ENCODE data around the gene TERT.

TERT gene

DNA sequence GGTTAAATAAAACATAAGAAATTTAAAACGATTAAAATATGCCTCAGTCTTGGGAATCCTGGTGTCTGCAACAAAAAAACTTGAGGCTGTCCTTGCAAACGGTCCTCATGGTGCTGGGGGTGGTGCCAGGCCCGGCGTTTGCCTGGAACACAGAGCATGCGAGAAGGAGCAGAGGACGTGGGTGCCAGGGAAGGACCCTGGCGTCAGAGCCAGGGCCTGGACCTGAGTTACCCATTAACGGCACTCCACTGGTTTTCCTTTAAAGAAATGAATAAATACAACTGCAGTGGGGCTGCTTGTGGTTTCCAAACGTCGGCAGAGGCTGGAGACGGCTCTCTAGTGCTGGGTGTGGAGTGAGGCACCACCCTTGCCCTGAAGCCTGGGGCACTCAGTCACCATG, 69.8 kb downstream of the TERT start, which contains the start of gene SLC6A18:
TSS of gene SLC6A18 (plus strand) at position 301 of the 400 bp plus-strand sequence. CDS start at position 398, 97 bp downstream.
- in situ Hi-C loops (cut with HindIII; ENCODE audit: low sequenced_read_pairs): no loop called here

DNA sequence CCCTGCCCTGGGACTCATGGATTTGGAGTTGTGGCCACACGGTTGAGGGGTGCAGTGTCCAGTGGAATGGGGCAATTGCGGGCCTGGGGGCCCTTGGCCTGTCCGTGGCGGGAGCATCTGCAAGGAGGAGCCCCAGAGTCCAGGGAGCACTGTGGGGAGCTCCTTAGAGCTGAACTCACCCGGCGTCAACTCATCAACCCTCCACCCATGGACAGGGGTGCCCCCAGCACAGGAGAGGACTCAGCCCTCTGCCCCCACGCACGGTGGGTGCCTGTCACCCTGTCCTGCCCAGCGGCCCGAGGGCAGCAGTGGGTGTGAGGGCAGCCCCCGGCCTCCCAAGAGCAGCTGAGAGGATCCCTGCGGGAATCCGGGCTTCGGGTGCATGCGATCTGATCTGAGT, 70.2 kb downstream of the TERT start:
- in situ Hi-C loops (cut with HindIII; ENCODE audit: low sequenced_read_pairs): loop anchor here (5.0 kb wide), 1 partner anchor 93 kb away; no protein-coding TSS in a partner anchor

DNA sequence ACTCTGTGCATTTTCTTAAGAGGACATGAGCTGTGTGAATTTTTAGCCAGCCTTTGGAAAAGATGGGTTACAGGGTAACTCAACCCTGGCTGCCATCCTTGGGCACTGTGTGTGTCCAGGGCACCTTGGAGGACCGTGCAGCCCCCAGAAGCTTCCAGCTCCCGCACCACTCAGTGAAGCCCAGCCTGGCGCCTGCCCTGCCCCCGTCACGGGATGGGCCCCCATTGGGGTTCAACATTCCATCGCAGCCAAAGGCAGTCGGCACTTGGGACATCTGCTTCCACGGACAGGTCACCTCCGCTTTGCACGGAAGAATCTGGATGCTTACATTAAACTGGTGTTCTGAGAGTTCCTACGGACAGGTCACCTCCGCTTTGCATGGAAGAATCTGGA, 71.6 kb downstream of the TERT start:
- in situ Hi-C loops (cut with HindIII; ENCODE audit: low sequenced_read_pairs): loop anchor here (5.0 kb wide), 1 partner anchor 94 kb away; no protein-coding TSS in a partner anchor

DNA sequence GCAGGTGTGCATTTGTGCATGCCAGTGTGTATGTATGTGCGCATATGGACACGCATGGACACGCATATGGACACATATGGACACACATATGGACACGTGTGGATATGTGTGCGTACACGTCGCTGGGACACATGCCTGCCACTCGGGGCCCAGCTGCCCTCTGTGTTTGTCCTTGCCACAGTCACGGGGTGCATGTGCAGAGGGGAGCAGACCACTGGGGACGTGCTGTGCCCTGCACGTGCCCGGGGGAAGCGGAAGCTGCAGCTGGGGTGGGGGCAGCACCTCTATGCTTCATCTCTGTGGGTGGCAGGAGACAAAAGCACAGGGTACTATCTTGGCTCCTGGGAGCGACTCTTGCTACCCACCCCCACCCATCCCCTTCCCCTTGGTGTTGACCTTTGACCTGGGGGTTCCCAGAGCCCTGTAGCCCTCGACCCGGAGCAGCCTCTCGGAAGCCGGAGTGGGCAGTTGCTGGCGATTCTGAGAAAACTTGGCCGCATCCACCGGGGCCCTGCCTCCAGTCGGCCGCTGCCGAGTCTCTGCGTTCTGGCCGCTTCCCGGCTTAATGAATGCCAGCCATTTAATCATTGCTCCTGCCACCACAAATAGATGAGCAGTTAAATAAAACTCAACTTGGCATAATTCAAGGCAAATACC, 72.1 kb downstream of the TERT start:
- in situ Hi-C loops (cut with HindIII; ENCODE audit: low sequenced_read_pairs): loop anchor here (5.0 kb wide), 1 partner anchor 95 kb away; no protein-coding TSS in a partner anchor

DNA sequence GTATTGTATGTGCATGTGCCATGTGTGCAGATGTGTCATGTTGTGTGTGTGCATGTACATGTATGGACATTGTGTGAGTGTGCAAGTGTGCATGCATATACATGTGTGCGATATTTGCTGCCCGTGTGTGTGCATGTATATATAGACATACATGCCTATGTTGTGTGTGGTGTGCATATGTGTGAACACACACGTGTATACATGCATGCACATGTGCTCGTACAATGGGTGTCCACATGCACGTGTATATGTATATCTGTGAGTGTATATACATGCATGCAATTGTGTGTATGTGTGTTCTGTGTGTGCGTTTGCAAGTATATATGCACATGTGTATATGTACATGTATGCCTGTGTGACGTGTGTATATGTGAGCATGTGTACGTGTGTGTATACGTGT, 72.7 kb downstream of the TERT start:
- in situ Hi-C loops (cut with HindIII; ENCODE audit: low sequenced_read_pairs): loop anchor here (5.0 kb wide), 1 partner anchor 95 kb away; no protein-coding TSS in a partner anchor

DNA sequence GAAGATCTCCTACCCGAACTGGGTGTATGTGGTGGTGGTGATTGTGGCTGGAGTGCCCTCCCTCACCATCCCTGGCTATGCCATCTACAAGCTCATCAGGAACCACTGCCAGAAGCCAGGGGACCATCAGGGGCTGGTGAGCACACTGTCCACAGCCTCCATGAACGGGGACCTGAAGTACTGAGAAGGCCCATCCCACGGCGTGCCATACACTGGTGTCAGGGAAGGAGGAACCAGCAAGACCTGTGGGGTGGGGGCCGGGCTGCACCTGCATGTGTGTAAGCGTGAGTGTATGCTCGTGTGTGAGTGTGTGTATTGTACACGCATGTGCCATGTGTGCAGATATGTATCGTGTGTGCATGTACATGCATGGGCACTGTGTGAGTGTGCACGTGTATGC, 73.1 kb downstream of the TERT start:
- in situ Hi-C loops (cut with HindIII; ENCODE audit: low sequenced_read_pairs): loop anchor here (5.0 kb wide), 1 partner anchor 96 kb away; no protein-coding TSS in a partner anchor

DNA sequence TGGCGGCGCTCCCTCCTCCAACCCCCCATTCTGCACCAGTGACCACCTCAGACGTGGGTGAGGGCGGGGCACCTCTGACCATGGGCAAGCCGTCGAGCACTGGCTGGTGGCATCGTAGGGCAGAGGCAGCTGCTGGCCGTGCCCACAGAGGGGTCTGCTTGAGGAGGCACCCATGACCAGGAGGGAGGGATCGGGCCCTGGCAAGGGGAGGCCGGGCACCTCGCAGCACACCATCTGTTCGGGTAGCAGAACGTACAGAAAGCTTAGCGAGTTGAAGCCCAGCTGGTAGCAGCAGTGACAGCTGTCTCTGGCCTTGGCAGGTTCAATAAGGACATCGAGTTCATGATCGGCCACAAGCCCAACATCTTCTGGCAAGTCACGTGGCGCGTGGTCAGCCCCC, 74.0 kb downstream of the TERT start:
- in situ Hi-C loops (cut with HindIII; ENCODE audit: low sequenced_read_pairs): loop anchor here (5.0 kb wide), 1 partner anchor 96 kb away; no protein-coding TSS in a partner anchor

DNA sequence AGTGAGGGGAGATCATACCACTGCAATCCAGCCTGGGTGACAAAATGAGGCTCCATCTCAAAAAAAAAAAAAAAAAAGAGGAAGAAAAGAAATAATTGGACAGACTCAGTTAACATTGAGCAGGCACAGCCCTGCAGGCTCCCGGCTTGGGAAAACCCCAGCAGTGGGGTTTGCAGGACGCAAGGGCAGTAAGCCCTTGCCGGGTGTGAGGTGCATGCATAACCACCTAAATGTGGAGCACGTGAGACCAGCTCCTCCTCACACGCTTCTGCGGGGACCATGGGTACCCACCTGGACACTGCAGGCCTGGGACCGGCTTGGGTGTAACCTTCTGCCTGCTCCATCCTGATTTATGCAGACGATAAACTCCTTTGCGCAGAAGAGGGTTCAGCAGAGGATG, 74.5 kb downstream of the TERT start:
- in situ Hi-C loops (cut with HindIII; ENCODE audit: low sequenced_read_pairs): loop anchor here (5.0 kb wide), 1 partner anchor 97 kb away; no protein-coding TSS in a partner anchor

DNA sequence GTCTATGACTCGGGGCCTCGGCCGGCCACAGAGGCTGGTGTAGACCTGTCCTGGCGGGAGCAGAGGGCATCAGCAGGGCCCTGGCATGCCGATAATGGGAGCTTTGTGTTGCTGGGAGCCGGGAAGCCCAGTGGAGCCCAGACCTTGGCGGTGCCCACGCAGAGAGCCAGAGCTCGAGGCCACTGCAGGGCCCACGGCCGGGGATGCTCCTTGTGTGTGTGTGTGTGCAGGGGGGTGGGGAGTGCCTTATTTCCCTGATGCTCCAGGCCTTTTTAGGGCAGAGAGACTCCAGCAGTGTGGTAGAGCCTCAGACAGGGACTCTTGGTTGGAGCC, 75.1 kb downstream of the TERT start:
- in situ Hi-C loops (cut with HindIII; ENCODE audit: low sequenced_read_pairs): loop anchor here (5.0 kb wide), 1 partner anchor 98 kb away; no protein-coding TSS in a partner anchor

DNA sequence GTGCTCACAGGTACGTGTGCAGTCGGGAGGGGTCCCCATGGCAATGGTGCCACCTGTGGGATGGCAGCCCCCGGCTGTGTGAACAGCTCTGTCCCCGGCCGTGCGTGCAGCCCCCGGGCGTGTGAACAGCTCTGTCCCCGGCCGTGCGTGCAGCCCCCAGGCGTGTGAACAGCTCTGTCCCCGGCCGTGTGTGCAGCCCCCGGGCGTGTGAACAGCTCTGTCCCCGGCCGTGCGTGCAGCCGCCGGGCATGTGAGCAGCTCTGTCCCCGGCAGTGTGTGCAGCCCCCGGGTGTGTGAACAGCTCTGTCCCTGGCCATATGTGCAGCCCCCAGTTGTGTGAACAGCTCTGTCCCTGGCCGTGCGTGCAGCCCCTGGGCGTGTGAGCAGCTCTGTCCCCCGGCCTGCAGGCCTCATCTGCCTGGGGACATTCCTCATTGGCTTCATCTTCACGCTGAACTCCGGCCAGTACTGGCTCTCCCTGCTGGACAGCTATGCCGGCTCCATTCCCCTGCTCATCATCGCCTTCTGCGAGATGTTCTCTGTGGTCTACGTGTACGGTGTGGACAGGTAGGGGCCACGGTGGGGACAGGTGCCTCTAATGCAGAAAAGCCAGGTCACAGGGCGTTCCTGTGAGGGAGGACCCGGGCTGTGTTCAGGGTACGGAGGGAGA, 75.6 kb downstream of the TERT start:
- in situ Hi-C loops (cut with HindIII; ENCODE audit: low sequenced_read_pairs): no loop called here

DNA sequence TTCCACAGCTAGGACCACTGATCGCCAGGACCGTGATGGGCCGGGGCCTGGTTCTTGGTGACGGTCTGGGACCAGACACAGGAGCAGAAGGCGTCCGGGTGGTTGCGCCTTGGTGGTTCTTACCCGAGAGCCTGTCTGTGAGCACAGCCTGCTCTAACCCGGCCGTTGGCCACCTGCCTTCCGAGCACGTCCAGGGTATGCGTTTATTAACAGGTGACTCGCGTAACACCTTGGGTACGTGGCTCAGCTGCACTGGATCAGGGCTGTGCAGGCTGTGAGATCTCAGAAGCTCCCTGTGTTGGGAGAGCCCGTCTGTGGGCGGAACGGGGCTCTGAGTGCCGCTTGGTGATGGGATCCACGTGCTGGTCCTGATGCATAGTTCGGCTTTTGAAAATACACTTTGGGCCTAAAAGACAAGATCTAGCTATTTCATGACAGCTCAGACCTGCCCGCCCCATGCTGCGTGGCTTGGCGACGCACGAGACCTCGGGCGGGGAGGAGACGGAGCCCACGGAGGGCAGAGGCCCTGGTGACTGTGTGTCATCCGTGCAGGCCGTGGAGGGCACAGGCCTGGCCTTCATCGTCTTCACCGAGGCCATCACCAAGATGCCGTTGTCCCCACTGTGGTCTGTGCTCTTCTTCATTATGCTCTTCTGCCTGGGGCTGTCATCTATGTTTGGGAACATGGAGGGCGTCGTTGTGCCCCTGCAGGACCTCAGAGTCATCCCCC, 76.4 kb downstream of the TERT start:
- in situ Hi-C loops (cut with HindIII; ENCODE audit: low sequenced_read_pairs): no loop called here

DNA sequence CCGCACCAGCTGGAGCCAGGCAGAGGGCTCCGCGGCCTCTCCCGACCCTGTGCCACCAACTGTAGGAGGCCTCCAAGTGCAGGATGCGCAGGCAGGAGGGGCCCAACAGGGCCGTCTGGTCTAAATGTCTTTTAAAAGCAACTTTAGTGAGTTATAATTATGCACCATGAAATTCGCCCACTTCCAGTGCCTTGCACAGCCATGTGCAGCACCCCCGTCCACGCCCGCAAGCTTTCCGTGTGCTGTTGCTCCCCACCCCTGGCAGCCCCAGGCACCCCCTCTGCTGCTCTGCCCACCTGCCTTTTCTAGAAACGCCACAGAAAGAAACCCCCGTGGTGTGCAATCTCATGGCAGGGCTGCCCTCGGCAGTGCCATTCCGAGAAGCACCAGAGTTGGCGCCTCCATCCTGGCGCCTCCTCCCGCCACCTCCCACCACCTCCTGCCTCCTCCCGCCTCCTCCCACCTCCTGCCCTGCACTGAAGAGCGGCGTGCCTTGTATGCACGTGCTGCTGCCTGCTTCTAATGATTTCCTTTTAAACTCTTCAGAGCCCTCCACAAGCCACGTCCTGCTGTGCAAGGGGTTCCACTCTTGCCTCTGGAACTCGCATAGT, 77.2 kb downstream of the TERT start:
- in situ Hi-C loops (cut with HindIII; ENCODE audit: low sequenced_read_pairs): no loop called here

DNA sequence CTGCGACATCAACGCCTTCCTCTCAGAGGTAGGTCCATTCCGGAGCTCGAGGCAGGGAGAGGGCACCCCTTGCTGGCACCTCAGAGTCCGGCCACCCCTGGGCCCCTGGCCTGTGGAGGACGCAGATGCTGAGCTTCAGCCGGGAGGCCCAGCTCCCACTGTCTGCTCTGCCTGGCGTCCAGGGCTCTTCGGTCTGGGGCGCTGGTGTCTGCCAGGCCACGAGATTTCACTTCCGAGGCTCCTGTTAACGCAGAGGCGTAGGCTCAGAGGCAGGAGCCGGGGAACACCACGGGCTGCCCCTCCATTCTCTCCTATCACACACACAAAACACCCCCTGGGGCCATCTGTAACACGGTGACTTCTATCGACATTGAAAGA, 78.0 kb downstream of the TERT start:
- in situ Hi-C loops (cut with HindIII; ENCODE audit: low sequenced_read_pairs): no loop called here

DNA sequence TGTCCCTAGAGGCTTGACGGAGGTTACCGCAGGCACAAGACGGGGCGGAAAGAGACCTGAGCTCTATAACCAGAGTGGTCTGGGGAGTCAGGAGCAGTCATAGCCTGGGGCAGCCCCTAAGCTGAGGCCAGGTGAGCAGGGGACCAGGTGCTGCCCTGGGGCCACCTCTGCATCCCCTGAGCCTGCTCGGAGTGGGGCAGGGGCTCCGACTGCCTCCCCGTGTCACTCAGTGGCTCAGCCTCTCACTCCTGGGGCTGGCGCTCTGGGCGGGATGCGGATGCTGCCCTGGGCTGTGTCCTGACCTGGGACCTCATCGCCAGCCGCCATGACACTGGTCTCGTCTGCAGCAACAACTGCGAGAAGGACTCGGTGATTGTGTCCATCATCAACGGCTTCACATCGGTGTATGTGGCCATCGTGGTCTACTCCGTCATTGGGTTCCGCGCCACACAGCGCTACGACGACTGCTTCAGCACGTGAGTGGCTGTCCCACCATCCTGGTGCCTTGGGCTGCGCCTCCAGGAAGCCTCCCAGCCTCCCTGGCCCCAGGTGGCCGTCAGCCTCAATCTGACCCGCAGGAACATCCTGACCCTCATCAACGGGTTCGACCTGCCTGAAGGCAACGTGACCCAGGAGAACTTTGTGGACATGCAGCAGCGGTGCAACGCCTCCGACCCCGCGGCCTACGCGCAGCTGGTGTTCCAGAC, 78.5 kb downstream of the TERT start:
- in situ Hi-C loops (cut with HindIII; ENCODE audit: low sequenced_read_pairs): no loop called here

DNA sequence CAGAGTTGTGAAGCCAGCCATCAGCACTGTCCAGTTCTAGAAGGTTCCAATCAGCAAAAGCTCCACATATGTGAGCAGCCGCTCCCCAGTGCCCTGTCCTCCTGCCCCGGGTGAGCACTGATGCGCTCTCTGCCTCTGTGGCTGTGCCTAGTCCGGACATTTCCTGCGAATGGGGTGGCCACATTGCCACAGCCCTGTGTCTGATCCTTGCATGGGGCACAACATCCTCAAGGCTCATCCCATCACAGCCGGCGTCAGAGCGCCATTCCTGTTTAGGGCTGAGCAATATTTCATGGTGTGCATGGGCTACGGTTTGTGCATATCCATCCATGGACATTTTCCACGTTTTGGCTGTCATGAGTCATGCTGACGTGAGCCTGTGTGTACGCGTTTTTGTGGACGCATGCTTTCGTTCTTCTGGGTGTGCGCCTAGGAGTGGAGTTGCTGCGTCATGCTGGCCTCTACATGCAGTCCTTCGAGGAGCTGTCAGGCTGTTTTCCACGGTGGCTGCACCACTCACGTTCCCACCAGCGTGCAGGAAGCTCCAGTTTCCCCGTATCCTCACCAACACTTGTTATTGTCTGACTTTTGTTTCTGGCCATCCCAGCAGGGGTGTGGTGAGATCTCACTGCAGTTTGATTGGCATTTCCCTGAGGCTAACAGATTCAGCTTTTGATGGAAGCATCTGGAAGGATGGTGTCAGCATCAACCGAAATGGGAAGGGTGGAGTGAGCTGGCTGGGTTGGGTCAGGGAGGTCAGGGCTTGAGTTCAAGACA, 79.4 kb downstream of the TERT start:
- in situ Hi-C loops (cut with HindIII; ENCODE audit: low sequenced_read_pairs): no loop called here

DNA sequence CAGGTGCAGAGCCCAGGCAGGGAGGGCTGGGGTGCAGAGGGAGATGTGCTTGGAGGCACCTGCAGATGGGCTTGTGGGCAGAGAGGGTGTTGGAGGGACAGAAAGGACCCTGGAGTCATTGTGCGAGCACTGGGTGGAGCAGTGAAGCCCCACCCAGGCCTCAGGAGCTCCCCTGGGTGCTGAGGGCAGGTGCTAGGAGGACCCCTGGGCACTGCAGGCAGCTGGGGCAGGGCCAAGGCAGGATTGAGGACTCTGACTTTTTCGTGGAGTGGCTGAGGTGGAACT, 80.0 kb downstream of the TERT start:
- in situ Hi-C loops (cut with HindIII; ENCODE audit: low sequenced_read_pairs): no loop called here

DNA sequence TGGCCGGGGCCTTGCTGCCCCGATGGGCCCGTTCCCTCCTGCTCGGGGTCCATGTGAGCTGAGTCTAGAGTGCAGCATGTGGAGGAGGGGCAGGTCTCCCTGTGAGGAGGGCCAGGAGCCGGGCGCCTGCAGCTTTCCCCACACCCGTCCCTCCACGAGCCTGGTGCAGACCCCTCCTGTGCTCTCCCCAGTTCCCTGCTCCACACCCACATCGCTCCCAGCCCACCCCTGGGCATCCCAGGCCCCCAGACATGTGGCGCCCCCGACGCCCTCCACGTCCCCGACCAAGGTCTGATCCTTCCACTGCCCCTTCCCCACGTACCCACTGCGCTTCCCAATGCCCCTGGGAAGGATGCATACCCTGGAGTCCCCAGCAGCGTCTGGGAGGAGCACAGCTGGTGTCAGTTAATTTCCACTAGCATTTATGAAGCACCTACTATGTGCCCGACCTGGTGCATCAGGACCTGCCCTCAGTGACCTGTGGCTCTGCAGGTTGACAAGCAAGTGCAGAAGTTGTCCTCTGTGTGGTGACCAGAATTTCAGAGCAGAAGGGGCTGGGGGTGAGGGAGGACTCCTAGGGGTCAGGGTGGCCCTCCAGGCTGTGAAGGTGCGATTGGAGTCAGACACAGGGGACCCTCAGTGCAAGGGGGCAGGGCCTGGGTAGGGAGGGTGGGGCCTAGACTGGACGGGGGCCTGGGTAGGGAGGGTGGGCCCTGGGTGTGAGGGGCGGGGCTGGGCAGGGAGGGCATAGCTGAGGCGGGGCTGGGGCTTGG, 80.5 kb downstream of the TERT start:
- in situ Hi-C loops (cut with HindIII; ENCODE audit: low sequenced_read_pairs): no loop called here

DNA sequence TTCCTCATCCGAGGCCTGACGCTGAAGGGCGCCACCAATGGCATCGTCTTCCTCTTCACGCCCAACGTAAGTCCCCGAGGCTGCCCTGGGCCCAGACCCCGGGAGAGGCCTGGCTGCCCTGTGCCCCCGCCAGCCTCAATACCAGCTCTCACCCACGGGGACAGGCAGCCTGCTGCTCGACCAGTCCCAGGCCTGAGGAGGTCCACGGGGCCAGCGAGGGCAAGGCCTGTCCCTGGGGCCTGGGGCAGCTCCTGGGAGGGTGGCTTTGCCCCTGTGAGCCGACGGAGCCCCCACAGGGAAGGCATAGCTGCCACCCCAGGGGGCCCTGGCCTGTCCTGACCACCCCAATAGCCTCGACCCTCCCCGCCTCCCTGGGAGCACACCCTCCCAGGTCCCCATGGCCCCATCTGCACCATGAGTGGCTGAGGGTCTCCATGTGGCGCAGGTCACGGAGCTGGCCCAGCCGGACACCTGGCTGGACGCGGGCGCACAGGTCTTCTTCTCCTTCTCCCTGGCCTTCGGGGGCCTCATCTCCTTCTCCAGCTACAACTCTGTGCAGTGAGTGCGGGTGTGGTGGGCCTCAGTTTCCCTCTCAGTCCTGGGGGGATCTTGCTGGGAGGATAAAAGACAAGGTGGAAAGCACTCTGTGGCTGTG, 81.2 kb downstream of the TERT start:
- in situ Hi-C loops (cut with HindIII; ENCODE audit: low sequenced_read_pairs): no loop called here

DNA sequence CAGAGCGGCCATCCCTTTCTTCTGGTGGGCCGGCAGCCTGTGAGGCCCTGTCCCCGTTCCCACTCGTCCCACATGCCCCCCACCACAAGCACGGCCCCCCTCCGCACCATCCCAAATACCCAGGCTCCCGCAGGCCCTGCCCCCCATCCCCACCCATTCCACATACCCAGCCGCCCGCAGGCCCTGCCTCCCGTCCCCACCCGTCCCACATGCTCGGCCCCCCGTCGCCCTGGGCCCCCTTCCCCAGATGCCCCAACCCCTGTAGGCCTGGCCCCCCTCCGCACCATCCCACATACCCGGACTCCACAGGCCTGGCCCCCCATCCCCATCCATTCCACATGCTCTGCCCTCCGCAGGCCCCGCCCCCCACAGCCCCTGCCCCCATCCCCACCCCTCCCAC, 82.0 kb downstream of the TERT start:
- in situ Hi-C loops (cut with HindIII; ENCODE audit: low sequenced_read_pairs): no loop called here
